ENCODE data around the gene SLC25A25.

The SLC25A25 gene

DNA sequence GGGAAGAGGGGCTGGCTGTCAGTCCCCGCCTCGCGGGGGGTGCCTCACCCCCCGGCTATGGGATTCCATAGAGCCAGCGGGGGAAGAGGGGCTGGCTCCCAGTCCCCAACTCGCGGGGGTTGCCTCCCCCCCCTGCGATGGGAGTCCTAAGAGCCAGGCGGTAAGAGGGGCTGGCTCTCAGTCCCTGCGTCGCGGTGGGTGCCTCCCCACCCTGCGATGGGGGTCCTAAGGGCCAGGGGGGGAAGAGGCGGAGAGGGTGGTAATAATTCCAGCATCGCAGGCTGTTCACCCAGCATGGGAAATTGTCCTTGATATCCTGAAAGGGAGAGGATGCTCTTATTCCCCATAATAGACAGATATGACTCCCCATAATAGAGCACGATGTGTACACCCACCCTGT is 71.6 kb downstream of the SLC25A25 start:
- no peak for DNase-seq (ENCODE audit: low read depth)
- H3K4me3 ChIP-seq (ENCODE audit: low read length) = no peak overlapping the region
- TF ChIP-seq, protein P1, sequence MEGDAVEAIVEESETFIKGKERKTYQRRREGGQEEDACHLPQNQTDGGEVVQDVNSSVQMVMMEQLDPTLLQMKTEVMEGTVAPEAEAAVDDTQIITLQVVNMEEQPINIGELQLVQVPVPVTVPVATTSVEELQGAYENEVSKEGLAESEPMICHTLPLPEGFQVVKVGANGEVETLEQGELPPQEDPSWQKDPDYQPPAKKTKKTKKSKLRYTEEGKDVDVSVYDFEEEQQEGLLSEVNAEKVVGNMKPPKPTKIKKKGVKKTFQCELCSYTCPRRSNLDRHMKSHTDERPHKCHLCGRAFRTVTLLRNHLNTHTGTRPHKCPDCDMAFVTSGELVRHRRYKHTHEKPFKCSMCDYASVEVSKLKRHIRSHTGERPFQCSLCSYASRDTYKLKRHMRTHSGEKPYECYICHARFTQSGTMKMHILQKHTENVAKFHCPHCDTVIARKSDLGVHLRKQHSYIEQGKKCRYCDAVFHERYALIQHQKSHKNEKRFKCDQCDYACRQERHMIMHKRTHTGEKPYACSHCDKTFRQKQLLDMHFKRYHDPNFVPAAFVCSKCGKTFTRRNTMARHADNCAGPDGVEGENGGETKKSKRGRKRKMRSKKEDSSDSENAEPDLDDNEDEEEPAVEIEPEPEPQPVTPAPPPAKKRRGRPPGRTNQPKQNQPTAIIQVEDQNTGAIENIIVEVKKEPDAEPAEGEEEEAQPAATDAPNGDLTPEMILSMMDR (conservative IDR thresholded peaks at IDR 0.05; ENCODE audit: low read length) = no peak

DNA sequence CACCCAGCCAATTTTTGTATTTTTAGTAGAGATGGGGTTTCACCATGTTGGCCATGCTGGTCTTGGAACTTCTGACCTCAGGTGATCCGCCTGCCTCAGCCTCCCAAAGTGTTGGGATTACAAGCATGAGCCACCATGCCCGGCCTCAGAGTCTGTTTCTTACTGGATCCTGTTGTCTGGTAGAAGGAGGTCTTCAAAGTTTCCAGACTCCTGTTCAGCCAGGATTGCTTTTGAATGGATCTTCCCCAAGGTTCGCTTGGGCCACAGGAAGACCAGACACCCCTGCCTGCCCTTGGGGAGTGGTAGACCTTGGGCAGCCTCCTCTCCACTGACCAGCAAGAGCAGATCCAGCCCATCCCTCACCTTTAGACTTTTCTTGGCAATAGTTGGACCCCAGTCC is 73.6 kb downstream of the SLC25A25 start:
- no peak for DNase-seq (ENCODE audit: low read depth)
- TF ChIP-seq, protein P1 (conservative IDR thresholded peaks at IDR 0.05; ENCODE audit: low read length) = no peak
- H3K4me3 ChIP-seq (ENCODE audit: low read length) = no peak overlapping the region

DNA sequence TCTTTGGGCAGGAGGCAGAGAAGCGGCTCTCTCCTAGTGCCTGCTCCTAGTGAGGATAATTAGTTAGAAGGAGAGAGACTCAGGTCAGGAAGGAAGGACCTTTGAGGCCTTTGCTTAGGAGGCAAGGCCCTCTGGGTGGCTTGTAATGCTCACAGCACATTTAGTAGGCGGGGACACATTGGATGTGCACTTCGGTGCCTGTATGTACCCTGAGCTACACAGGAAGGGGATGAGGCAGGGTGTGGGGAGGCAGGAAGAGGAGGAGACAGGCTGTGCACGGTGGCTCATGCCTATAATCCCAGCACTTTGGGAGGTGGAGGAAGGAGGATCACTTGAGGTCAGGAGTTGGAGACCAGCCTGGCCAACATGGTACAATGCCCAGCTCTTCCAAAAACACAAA is 74.0 kb downstream of the SLC25A25 start:
- H3K4me3 ChIP-seq (ENCODE audit: low read length) = no peak overlapping the region
- TF ChIP-seq, protein P1 (conservative IDR thresholded peaks at IDR 0.05; ENCODE audit: low read length) = no peak
- DNase-seq (ENCODE audit: low read depth) = no peak

DNA sequence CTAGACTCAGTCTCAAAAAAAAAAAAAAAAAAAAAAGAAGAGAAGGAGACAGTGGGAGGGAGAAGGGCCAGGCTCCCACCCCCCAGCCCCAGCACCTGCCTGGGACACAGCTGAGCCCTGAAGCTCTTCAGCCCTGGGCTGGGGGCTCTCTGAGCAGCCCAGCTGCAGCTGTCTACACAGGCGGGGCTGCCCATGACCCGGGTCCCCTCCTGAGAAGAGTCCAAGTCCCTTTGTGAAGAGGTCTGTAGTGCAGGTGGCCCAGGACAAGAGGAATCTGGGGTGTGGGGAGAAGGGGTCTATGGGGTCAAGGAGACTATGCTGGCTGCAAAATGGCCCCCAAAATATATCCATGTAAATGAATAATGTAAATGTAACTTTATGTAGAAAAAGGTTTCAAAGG is 74.6 kb downstream of the SLC25A25 start:
- TF ChIP-seq, protein P1 (conservative IDR thresholded peaks at IDR 0.05; ENCODE audit: low read length) = no peak
- H3K4me3 ChIP-seq (ENCODE audit: low read length) = no peak overlapping the region
- DNase-seq (ENCODE audit: low read depth) = no peak

DNA sequence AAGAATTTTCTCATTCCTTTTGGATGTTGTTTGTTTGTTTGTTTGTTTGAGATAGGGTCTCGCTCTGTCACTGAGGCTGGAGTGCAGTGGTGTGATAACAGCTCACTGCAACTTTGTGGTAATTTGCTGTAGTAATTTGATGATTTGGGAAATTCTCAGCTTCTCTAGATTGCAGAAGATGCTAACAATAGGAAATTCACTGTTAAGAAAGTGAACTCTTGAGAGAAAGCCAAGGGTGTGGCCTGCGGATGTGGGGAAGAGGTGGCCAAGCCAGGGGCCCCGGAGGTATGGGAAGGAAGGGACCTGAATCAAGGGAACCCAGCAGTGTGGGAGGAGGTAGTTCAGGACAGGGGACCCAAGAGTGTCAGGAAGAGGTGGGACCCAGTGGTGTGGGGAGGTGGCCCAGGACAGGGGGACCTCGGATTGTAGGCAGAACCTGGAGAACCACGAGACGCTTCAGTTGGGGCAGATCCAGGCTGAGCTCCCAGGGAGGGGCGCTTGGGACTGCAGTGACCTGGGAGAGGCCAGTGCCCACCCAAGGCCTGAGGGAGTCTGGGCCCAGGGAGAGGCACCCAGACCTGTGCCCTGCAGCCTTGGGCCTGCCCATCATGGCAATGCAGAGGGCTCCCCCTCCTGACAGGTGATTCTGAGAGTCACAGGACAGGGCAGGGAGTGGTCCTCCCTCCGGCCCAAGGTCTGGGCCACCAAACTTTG is 75.7 kb downstream of the SLC25A25 start:
- TF ChIP-seq, protein P1 (conservative IDR thresholded peaks at IDR 0.05; ENCODE audit: low read length) = no peak
- DNase-seq (ENCODE audit: low read depth) = no peak
- no peak overlapping the region for H3K4me3 ChIP-seq (ENCODE audit: low read length)

DNA sequence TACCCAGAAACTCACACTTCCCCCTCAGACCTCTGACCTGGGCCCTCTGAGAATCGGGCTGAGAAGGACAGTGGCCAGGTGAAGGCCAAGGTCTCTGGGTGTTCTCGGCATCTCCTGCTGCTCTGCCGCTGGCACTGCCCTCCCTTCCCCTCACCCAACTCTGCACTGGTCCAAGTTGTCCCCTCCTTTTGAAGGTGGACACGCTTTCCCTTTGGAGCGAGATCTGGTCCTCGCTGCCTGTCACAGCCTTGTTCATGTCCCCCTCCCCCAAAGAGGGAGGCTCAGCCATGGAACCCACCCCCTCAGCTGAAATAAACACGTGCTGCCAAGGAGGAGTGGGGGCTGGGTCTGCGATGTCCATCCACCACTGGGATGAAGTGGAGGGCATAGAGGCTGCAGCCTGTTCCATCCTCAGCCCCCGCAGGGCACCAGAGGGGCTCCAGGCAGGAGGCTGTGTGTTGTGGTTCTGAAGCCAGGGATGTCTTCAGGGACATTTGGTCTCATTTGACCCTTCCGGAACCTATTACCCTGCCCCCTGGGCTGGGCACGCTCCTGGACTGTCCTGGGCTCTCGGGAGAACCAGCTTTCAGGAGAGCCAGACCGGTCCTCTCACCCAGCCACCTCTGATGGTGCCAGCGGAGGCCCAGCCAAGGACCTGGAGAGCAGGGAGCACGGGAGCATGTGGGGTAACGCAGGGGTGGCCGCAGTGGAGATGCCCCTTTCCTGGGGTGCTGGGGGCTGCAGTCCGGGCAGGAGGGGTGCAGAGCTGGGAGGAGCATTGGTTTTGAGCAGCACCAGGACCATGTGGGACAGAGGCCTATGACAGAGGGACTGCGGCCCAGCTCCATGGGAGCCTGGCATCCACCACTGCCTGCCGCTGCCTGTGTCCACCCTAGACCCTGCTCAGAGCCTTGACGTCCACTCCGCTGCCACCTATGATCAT is 76.5 kb downstream of the SLC25A25 start:
- TF ChIP-seq, protein P1 (conservative IDR thresholded peaks at IDR 0.05; ENCODE audit: low read length) = no peak
- no peak overlapping the region for H3K4me3 ChIP-seq (ENCODE audit: low read length)
- no peak for DNase-seq (ENCODE audit: low read depth)
